ENCODE data around the gene OR8D2. TPM values are rescaled to one million over a fixed set of nuclear protein-coding genes. Genes with fewer than 3 reads are reported as not detected.

Gene OR8D2
- total RNA-seq, 6 experiments from 2014 or later, result not detected

GRCh38 chr11:124307093-124307492 lies 12.9 kb downstream of the OR8D2 start:
- peaks cover 34% of the 10 kb centered on the region for H3K9me3 Mint-ChIP-seq
- no peaks in the 10 kb centered on the region for H3K27me3 Mint-ChIP-seq (ENCODE audit: insufficient read depth)
- no peaks in the 10 kb centered on the region for H3K36me3 Mint-ChIP-seq (ENCODE audit: low read depth)
- H3K4me1 Mint-ChIP-seq (ENCODE audit: low read depth), result no peaks in the 10 kb centered on the region
- no peak for TF ChIP-seq CTCF (IDR thresholded peaks at IDR 0.05)
- H3K4me3 Mint-ChIP-seq, result no peak overlapping the region
- no peak overlapping the region for H3K27ac Mint-ChIP-seq
- DNase-seq, result no peak

DNA sequence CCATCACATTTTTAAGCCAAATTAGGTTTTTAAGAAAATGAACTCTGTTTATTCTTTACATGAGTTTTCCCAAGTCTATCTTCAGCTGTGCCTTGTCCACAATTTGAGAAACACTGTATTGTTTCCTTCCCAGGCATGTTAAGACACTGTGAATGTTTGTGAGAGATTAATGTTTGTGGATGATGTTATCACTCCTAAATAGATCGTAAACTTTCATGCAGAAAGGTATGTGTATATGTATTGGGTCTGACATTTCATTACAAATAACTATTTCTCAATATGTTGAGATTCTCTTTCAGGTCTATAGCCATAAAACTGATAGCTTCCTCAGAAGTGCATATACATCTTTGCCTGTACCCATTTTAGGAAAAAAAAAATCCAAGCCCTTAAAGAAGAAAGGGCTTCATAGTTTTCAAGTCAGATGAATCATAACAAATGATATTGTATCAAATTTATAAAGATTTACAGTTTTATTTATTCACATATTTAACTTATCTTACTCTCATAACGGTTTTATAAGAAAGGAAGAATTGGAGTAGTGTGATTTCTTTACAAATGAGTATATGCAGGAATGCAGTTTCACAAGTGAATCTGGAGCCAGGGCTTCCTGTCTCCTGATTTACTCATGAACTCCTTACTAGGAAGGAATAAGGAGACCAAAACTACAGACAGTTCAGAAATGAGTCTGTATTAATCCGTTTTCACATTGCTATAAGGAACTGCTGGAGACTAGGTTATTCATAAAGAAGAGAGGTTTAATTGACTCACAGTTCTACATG lies 17.5 kb downstream of the OR8D2 start:
- Mint-ChIP-seq H3K27ac (no peak overlapping the region), H3K4me1 (ENCODE audit: low read depth) (no peaks in the 10 kb centered on the region), H3K4me3 (no peak overlapping the region), H3K36me3 (ENCODE audit: low read depth) (no peaks in the 10 kb centered on the region), H3K9me3 (peaks cover 16% of the 10 kb centered on the region), H3K27me3 (ENCODE audit: insufficient read depth) (no peaks in the 10 kb centered on the region)
- TF ChIP-seq CTCF (IDR thresholded peaks at IDR 0.05), result no peak
- DNase-seq, result no peak

DNA sequence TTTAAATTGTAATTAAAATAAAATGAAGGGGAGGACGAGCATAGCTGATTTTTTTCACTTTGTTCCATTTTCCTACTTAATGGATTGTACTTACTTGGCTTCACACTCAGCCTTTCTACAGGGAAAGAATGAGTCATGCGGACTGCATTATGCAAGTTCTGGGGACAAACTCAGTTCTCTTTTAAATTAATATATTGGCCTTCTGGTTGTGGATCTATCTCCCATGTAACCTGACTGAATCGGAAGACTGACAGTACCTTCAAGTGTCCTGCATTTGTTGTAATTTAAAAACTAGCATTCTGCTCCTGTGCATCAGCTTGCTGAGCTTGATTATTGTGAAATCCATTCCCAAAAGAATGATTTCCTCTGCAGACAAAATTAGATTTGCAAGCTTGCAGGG lies 18.4 kb downstream of the OR8D2 start:
- H3K27ac Mint-ChIP-seq, result no peak overlapping the region

GRCh38 chr11:124297921-124298320 lies 22.1 kb downstream of the OR8D2 start:
- Mint-ChIP-seq H3K36me3 (ENCODE audit: low read depth) (no peaks in the 10 kb centered on the region), H3K27me3 (ENCODE audit: insufficient read depth) (no peaks in the 10 kb centered on the region), H3K4me1 (ENCODE audit: low read depth) (no peaks in the 10 kb centered on the region), H3K9me3 (peaks cover 11% of the 10 kb centered on the region), H3K4me3 (no peak overlapping the region), H3K27ac (no peak overlapping the region)
- no peak for TF ChIP-seq CTCF (IDR thresholded peaks at IDR 0.05)
- no peak for DNase-seq

More for the DNA sequence above, 18.4 kb downstream of the OR8D2 start:
- Mint-ChIP-seq H3K9me3 (peaks cover 11% of the 10 kb centered on the region), H3K4me1 (ENCODE audit: low read depth) (no peaks in the 10 kb centered on the region), H3K27me3 (ENCODE audit: insufficient read depth) (no peaks in the 10 kb centered on the region), H3K36me3 (ENCODE audit: low read depth) (no peaks in the 10 kb centered on the region), H3K4me3 (no peak overlapping the region)
- no peak for DNase-seq
- TF ChIP-seq CTCF (IDR thresholded peaks at IDR 0.05), result no peak

DNA sequence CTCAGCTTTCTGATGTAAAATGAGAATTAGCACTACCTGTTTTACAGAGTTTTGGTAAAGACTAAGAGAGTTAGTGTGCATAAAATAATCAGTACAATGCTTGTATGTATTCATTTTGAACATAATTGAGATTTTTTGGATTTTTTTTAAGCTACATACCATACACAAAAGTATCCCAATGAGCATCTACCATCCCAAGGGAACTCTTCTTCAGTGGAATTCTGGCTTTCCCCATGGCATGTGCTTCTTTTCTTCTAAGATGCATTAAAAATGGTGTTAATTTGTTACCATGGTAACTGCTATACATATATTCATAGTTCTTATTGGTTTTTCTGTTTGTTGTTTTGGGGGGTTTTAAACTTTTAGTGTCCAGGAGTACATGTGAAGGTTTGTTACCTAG lies 24.0 kb downstream of the OR8D2 start:
- no peak for DNase-seq
- H3K27me3 Mint-ChIP-seq (ENCODE audit: insufficient read depth), result no peaks in the 10 kb centered on the region
- H3K36me3 Mint-ChIP-seq (ENCODE audit: low read depth), result no peaks in the 10 kb centered on the region
- no peak for TF ChIP-seq CTCF (IDR thresholded peaks at IDR 0.05)
- H3K4me3 Mint-ChIP-seq, result no peak overlapping the region
- H3K9me3 Mint-ChIP-seq, result peaks cover 23% of the 10 kb centered on the region
- H3K27ac Mint-ChIP-seq, result no peak overlapping the region
- no peaks in the 10 kb centered on the region for H3K4me1 Mint-ChIP-seq (ENCODE audit: low read depth)

Data from HFFc6 (cell line).